ENCODE results near the gene VSIG1.

Gene VSIG1

GRCh38 chrX:108044554-108045256, at the start of gene VSIG1:
VSIG1 (plus strand) TSS chrX:108045065; CDS start chrX:108045131, 66 bp downstream.
- DNase-seq (ENCODE audit: low read depth), result no peak

- no peak for DNase-seq (ENCODE audit: low read depth)
Measured at GRCh38 chrX:107996124-107996523, 48.7 kb upstream of the VSIG1 start.

- no peak for DNase-seq (ENCODE audit: low read depth)
Measured at GRCh38 chrX:108000751-108001150, 44.1 kb upstream of the VSIG1 start.

DNA sequence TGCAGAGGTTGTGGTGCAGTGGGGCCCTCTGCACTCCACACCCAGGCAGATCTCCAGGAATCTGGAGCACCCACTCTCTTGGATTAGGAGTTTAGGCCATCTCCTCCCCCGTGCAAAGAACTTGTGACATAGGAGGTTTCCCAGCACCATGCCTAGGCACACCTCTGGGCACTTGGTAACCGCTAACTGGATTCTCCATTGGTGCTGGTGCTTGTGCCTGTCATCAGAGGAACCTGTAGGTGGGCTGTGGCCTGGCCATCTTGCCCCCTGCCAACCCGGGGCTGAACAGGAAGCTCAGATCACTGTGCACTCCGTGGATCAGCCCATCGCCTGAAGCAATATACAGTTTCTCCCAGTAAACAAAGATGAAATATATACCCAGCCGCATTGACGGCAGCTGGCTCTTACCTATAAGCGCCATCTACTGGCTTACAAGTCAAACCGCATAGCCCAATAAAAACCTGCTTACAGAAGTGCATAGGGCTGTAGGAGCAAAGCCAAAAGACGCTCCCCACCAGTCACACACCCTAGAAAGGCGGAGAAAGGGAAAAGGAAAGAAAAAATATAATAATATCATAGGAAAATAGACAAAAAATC, 43.5 kb upstream of the VSIG1 start:
- DNase-seq (ENCODE audit: low read depth), result peak; percentile 28

DNA sequence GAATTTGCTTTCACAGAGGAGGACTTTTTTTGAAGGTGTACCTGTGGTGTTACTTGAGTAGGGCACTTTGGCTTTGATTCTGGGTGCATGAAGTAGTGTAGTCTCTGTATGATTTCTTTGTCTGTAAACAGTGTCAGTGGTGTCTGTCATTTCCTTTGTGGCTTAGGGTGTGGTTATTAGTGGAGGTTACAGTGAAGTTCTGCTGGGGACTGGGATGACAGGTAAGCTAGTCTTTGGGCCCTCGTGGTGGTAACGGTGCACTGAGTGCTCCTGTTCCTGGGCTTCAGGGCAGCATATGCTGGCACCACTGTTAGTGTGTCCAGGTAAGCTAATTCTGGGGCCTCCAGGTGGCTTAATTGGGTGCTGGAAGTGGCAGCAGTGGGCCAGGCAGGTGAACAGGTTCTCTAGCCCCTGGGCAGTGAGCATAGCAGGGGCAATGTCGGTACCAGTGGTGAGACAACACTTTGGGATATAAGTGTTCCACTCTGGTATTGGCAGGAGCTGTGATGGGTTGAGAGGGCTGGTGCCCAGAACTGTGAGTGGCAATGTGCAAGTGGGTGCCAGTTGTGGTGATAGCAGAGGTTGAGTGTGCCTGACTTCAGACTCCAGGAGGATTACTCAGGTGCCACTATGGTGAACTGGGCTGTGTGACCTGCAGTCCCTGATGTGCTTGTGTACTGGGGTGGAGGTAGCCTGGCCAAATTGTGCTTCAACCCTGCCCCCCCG, 26.0 kb upstream of the VSIG1 start:
- no peak for DNase-seq (ENCODE audit: low read depth)

- DNase-seq (ENCODE audit: low read depth), result no peak
Measured at GRCh38 chrX:108019382-108019875, 25.4 kb upstream of the VSIG1 start.

DNA sequence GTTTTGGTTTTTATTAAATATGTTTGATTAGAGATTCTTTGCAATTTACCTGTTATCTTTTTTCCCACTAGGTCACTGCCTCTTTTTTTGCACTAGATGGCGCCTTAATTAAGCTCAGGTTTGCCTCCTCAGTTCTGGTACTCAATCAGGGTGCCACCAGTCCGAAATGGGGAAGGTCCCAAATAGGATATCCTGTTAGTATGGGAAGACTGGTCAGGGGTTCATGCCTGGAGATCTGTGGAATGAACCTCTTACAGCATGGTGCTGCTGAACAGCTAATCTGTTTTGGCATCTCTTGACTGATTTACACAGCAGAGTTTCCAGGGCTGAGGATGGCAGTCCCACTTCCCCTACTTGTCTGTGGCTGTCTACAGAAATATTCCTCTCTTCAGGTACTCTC, 24.2 kb upstream of the VSIG1 start:
- DNase-seq (ENCODE audit: low read depth), result no peak

GRCh38 chrX:108022491-108023089, 22.3 kb upstream of the VSIG1 start:
- DNase-seq (ENCODE audit: low read depth), result no peak

DNA sequence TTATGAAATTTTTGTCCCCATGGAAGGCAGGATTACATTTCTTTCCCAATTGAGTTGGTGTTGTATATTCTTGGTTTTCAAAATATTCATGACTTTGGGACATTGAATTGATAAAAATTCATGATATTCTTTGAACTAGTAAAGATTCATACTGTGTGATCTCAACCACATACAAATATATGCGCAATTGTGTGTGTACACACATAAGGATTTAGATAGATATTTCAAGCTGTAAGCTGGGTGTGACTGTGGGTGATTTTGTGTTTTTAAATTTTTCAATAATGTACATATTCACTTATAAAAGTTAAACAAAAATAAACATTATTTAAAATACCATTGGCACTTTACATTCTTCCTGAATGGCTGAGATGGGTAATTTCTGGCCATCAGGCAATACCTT, 19.5 kb upstream of the VSIG1 start:
- DNase-seq (ENCODE audit: low read depth), result no peak

- DNase-seq (ENCODE audit: low read depth), result no peak
Measured at GRCh38 chrX:108025954-108026600, 18.8 kb upstream of the VSIG1 start.

GRCh38 chrX:108028854-108029253, 16.0 kb upstream of the VSIG1 start:
- DNase-seq (ENCODE audit: low read depth), result no peak

- no peak for DNase-seq (ENCODE audit: low read depth)
Measured at GRCh38 chrX:108029928-108030711, 14.7 kb upstream of the VSIG1 start.

- DNase-seq (ENCODE audit: low read depth), result no peak
Measured at GRCh38 chrX:108032944-108033343, 11.9 kb upstream of the VSIG1 start.

GRCh38 chrX:108033890-108034289, 11.0 kb upstream of the VSIG1 start:
- no peak for DNase-seq (ENCODE audit: low read depth)

DNA sequence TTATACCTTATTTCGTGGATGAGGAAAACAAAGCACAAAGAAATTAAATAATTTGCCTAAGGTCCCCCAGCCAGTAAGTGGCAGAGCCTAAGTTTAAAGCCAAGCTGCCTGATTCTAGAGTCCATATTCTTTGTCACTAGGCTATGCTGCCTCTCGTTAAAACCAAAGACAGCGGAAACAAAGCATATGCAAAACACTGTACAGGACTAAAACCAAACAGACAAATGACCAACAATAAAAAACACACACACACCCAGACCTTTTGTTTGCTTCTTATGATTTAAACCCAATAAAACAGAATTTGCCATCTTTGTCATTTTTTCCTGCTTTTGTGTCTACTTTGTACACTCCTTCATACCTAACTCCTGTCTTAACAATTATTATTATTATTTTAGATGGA, 10.1 kb upstream of the VSIG1 start:
- no peak for DNase-seq (ENCODE audit: low read depth)

DNA sequence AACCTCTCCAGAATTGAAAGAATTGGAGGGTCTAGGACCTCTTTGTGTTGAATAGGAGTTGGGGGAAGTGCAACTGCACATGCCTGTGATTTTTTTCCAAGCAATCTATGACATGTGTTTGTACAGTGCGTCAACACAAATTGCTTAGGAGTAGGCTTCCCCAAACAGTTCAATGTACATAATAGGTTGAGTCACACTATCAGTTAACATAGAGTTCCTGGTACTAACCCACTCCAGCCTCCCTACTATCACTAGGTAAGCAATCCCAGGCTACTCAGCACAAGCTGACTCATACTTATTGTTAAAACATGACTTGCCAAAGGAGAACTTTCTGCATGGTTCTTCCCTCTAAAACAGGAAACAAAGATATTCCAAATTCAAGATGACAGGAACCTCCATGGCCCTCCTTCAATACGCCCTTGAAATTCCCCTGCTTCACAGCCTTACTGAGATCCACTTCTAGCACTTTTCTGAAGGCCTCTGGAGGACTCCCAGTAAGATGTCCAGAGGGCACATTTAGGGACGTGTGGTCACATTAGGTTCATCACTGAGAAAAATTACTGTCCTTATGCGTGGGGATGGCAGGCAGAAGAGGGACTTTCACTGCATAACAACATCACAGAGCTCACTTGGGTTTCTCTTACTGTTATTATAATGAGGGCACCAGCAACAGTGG, 8.4 kb upstream of the VSIG1 start:
- DNase-seq (ENCODE audit: low read depth), result peak; percentile 23

DNA sequence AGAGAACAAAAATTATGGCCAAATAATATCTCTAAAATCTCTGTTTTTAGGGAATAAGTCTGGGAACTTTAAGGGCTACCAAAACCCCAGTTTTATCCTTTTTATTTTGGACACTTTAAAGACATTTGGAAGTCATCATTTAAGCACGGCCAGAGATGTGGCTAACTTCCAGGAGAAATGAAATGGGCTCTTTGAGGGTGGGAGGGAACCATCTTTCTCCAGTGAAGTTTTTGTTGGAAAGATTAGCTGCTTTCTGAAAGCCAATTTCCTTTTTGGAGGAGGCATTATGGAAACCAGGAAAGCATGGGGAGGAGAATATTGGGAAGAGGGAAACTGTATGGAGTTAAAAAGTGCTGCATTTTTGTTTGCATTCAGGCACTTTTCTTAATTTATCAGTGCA, 4.8 kb downstream of the VSIG1 start:
- no peak for DNase-seq (ENCODE audit: low read depth)

DNA sequence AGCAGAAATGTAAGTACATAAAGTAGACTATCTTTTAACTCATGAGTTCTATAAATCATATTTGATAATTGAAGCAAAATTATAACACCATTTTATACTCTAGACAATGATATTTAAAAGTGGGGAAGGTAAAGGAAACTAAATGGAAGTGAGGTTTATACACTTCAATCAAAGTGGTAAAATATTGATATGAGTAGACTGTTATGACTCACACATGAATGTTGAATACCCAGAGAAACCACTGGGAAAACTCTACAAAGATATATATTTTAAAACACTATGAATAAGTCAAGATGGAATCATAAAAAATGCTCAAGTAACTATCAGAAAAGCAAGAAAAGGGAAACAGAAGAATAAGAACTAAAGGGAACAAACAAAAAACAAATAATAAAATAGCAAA, 8.4 kb downstream of the VSIG1 start:
- no peak for DNase-seq (ENCODE audit: low read depth)

DNA sequence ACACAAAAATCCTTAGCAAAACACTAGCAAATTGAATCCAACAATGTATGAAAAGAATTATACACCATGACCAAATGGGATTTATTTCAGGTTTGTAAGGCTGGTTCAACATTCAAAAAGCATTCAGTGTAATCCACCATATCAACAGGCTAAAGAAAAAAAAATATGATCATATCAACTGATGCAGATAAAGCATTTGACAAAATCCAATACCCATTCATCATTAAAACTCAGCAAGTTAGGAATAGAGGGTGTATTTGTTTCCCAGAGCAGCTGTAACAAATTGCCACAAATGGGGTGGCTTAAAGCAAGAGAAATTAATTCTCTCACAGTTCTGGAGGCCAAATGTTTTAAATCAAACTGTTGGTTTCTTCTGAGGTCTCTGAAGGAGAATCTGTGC, 10.7 kb downstream of the VSIG1 start:
- no peak for DNase-seq (ENCODE audit: low read depth)

DNA sequence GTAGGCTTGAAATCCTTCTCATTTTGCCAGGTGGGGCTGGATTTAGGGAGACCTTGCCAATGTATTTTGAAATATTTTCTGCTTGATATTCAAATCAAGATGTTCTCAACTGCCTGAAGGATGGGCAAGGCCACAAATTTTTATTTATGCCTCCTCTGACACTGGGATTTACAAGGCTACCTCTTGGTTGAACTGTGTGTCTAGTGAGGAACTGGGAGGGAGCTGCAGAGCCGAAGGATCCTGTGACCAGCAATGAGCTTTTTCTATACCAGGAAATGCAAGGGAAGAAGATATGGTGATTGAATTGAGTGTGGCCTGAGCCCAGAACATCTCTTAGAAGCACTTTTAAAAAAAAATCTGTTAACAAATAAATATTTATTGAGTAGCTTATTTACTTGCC, 14.9 kb downstream of the VSIG1 start:
- no peak for DNase-seq (ENCODE audit: low read depth)

GRCh38 chrX:108064001-108064400, 19.1 kb downstream of the VSIG1 start:
- no peak for DNase-seq (ENCODE audit: low read depth)
